ENCODE data around the gene SLFN13. TPM values are rescaled to one million over a fixed set of nuclear protein-coding genes. Genes with fewer than 3 reads are reported as not detected.

SLFN13 gene
- total and polyA plus RNA-seq, 9 of the 15 experiments (the other 6 are each of a cell fraction or from before 2014, with no cell fraction given), result 0.04 to 0.49 (median 0.17) TPM

- peak; percentile 68 for TF ChIP-seq ZNF316 (IDR thresholded peaks at IDR 0.05)
- TF ChIP-seq BCL6 (CRISPR knock-in tag; IDR thresholded peaks at IDR 0.05), result no peak
- 0 out of 2 replicates have a peak, but pooled peaks have one; percentile 35 for TF ChIP-seq C11orf30 (IDR thresholded peaks at IDR 0.05; ENCODE audit: low read depth)
- H3K4me1 ChIP-seq (replicated peaks in 1 of 2; ENCODE audit: control insufficient read depth in 2 of 2, insufficient read depth in 2 of 2, low read length in 2 of 2), result no peaks in the 10 kb centered on the region
- ChIA-PET CTCF (ENCODE audit: low intra/inter-chr PET ratio) (no interaction called here), POLR2A (interaction anchor here (1.1 kb wide), 1 partner anchor 9 kb away, joined by 3 read pairs; no protein-coding TSS in a partner anchor)
- H3K36me3 ChIP-seq (ENCODE audit: control insufficient read depth, insufficient read depth, low read length), result no peaks in the 10 kb centered on the region
- no peak overlapping the region for H2AFZ ChIP-seq (ENCODE audit: low read depth, low read length)
- H3K79me2 ChIP-seq (ENCODE audit: control insufficient read depth, insufficient read depth, low read length), result no peaks in the 10 kb centered on the region
- no peak overlapping the region for H3K27ac ChIP-seq (ENCODE audit: extremely low read depth, low read depth, low read length)
- DNase-seq (ENCODE audit: extremely low read depth in 1 of 4, low spot score in 3 of 4), result no peak
- no peaks in the 10 kb centered on the region for H3K9me3 ChIP-seq (replicated peaks; ENCODE audit: control insufficient read depth, insufficient read depth, low read depth, low read length)
- no peak overlapping the region for H3K9ac ChIP-seq (ENCODE audit: insufficient read depth in 1 of 2, low read depth in 2 of 2, low read length in 2 of 2)
- in situ Hi-C loops (cut with MboI), result no loop called here
- H3K9me1 ChIP-seq (ENCODE audit: control insufficient read depth, insufficient read depth, low read length), result no peaks in the 10 kb centered on the region
- H3K4me2 ChIP-seq (ENCODE audit: insufficient read depth, low read length), result no peak overlapping the region
- no peak for ATAC-seq
- no peaks in the 10 kb centered on the region for H4K20me1 ChIP-seq (replicated peaks; ENCODE audit: control insufficient read depth, insufficient read depth, low read length)
- no peak overlapping the region for H3K4me3 ChIP-seq
- intact Hi-C loops (cut with micrococcal nuclease), result no loop called here
- FAIRE-seq, result no peak
- H3K27me3 ChIP-seq (ENCODE audit: control insufficient read depth in 2 of 2, insufficient read depth in 2 of 2, low read length in 2 of 2), result peaks cover 0 to 4% of the 10 kb centered on the region in 2 experiments; a peak in 2 of 5 replicates
- WGBS (ENCODE audit: insufficient coverage, low coverage, missing lambda C conversion rate), result 0% methylated on average over 1 of the region's 1 CpG
- BruUV-seq (replicated peaks), result no TSS peak
These were observed 34.3 kb downstream of the SLFN13 start for GRCh38 chr17:35414247-35414646.

GRCh38 chr17:35407531-35407930 lies 41.0 kb downstream of the SLFN13 start:
- H3K27ac ChIP-seq (ENCODE audit: extremely low read depth, low read depth, low read length), result no peak overlapping the region
- H3K36me3 ChIP-seq (ENCODE audit: control insufficient read depth, insufficient read depth, low read length), result no peaks in the 10 kb centered on the region
- no TSS peak for BruUV-seq (replicated peaks)
- in situ Hi-C loops (cut with MboI), result no loop called here
- H3K79me2 ChIP-seq (ENCODE audit: control insufficient read depth, insufficient read depth, low read length), result no peaks in the 10 kb centered on the region
- H3K4me1 ChIP-seq (replicated peaks in 1 of 2; ENCODE audit: control insufficient read depth in 2 of 2, insufficient read depth in 2 of 2, low read length in 2 of 2), result peaks cover 0 to 3% of the 10 kb centered on the region in 2 experiments; a peak in 1 of 5 replicates
- FAIRE-seq (no peak), ATAC-seq (no peak), DNase-seq (ENCODE audit: extremely low read depth in 1 of 4, low spot score in 3 of 4) (no peak)
- no peaks in the 10 kb centered on the region for H3K9me1 ChIP-seq (ENCODE audit: control insufficient read depth, insufficient read depth, low read length)
- H3K9ac ChIP-seq (ENCODE audit: insufficient read depth in 1 of 2, low read depth in 2 of 2, low read length in 2 of 2), result no peak overlapping the region
- WGBS (ENCODE audit: insufficient coverage, low coverage, missing lambda C conversion rate), result 33% methylated on average over 25 of the region's 26 CpGs
- no peak overlapping the region for H3K4me3 ChIP-seq
- peaks cover 0 to 4% of the 10 kb centered on the region in 2 experiments; a peak in 2 of 5 replicates for H3K27me3 ChIP-seq (ENCODE audit: control insufficient read depth in 2 of 2, insufficient read depth in 2 of 2, low read length in 2 of 2)
- ChIA-PET CTCF (ENCODE audit: low intra/inter-chr PET ratio) (no interaction called here), POLR2A (no interaction called here)
- H2AFZ ChIP-seq (ENCODE audit: low read depth, low read length), result no peak overlapping the region
- H3K4me2 ChIP-seq (ENCODE audit: insufficient read depth, low read length), result no peak overlapping the region
- intact Hi-C loops (cut with micrococcal nuclease), result no loop called here
- H4K20me1 ChIP-seq (replicated peaks; ENCODE audit: control insufficient read depth, insufficient read depth, low read length), result no peaks in the 10 kb centered on the region
- no peaks in the 10 kb centered on the region for H3K9me3 ChIP-seq (replicated peaks; ENCODE audit: control insufficient read depth, insufficient read depth, low read depth, low read length)
- TF ChIP-seq ZNF354B (CRISPR knock-in tag; IDR thresholded peaks at IDR 0.05), result no peak
- TF ChIP-seq RB1 (IDR thresholded peaks at IDR 0.05; ENCODE audit: low read depth), result no peak
- TF ChIP-seq ZNF444 (CRISPR knock-in tag; IDR thresholded peaks at IDR 0.05), result no peak
- no peak for TF ChIP-seq HMG20A (CRISPR knock-in tag; conservative IDR thresholded peaks at IDR 0.05)
- TF ChIP-seq COPS2 (conservative IDR thresholded peaks at IDR 0.05), result no peak
- no peak for TF ChIP-seq DPF2 (IDR thresholded peaks at IDR 0.05)
- no peak for TF ChIP-seq CBFA2T3 (IDR thresholded peaks at IDR 0.05)
- TF ChIP-seq HSF4 (CRISPR knock-in tag; IDR thresholded peaks at IDR 0.05; ENCODE audit: borderline replicate concordance), result no peak
- TF ChIP-seq, protein P1, sequence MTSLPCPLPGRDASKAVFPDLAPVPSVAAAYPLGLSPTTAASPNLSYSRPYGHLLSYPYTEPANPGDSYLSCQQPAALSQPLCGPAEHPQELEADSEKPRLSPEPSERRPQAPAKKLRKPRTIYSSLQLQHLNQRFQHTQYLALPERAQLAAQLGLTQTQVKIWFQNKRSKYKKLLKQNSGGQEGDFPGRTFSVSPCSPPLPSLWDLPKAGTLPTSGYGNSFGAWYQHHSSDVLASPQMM (CRISPR knock-in tag; IDR thresholded peaks at IDR 0.05), result no peak

All from K562 (cell line).